ENCODE measurements around the gene PSMA4.
"Not testable (repeated sequence)": the region's sequence is repeated elsewhere in the genome, so short reads cannot be mapped to it uniquely, and the experiment has no call there.

The PSMA4 gene

DNA sequence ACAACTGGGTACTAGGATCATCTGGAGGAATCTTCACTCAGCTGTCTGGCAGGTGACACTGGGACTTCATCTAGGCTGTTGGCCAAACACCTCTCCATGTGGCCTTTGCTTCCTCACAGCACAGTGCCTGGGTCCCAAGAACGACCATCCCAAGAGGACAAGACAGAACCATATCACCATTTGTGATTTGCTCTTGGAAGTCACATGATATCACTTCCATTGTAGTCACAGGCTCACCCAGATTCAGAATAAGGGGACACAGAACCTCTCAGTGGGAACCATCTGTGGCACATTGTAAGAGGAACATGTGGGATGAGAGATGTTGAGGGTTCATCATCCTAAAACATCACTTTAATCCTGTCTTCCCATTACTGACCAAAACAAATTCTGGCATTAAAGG is 1.9 kb upstream of the PSMA4 start:
- DNase-seq (ENCODE audit: low spot score in 2 of 2) (no peak), ATAC-seq (ENCODE audit: low read depth) (no peak)
- no peak overlapping the region for H3K4me3 Mint-ChIP-seq

DNA sequence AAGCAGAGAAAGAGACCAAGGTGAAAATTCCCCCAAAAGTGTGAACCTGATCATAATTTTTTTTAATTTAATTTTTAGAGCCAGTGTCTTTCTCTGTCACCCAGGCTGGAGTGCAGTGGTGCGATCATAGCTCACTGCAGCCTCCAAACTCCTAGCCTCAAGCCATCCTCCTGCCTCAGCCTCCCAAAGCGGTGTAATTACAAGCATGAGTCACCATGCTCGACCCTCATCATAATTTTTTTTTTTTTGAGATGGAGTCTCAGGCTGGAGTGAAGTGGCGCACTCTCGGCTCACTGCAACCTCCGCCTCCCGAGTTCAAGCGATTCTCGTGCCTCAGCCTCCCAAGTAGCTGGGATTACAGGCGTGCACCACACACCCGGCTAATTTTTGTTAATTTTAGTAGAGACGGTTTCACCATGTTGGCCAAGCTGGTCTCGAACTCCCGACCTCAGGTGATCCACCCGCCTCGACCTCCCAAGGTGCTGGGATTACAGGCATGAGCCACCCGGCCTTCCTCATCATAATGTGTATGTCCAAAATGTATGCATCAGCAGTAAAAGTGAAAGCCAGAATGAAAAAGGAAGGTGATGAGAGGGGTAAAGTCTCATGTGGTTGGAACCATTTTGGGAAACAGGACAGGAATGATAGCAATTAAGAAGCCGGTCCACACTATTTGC is 642 bp upstream of the PSMA4 start:
- not testable (repeated sequence) for H3K27me3 Mint-ChIP-seq; H3K36me3 Mint-ChIP-seq; H3K9me3 Mint-ChIP-seq; DNase-seq (ENCODE audit: low spot score in 2 of 2); ATAC-seq (ENCODE audit: low read depth)
- Mint-ChIP-seq H3K27ac (peak overlapping the region; percentile 86), H3K4me3 (peak overlapping the region; percentile 88), H3K4me1 (peaks cover 15% of the 10 kb centered on the region)

More for the DNA sequence above, 1.9 kb upstream of the PSMA4 start:
- Mint-ChIP-seq H3K27me3 (no peaks in the 10 kb centered on the region), H3K36me3 (peaks cover 4% of the 10 kb centered on the region), H3K27ac (no peak overlapping the region), H3K4me1 (peaks cover 15% of the 10 kb centered on the region), H3K9me3 (peaks cover 1% of the 10 kb centered on the region)

GRCh38 chr15:78540871-78541743 is 863 bp downstream of the PSMA4 start:
- Mint-ChIP-seq H3K36me3 (peaks cover 4% of the 10 kb centered on the region), H3K4me1 (peaks cover 15% of the 10 kb centered on the region), H3K9me3 (peaks cover 1% of the 10 kb centered on the region), H3K27me3 (no peaks in the 10 kb centered on the region), H3K4me3 (peak overlapping the region; percentile 88), H3K27ac (peak overlapping the region; percentile 86)
- ATAC-seq (ENCODE audit: low read depth) (no peak), DNase-seq (ENCODE audit: low spot score in 2 of 2) (no peak)

DNA sequence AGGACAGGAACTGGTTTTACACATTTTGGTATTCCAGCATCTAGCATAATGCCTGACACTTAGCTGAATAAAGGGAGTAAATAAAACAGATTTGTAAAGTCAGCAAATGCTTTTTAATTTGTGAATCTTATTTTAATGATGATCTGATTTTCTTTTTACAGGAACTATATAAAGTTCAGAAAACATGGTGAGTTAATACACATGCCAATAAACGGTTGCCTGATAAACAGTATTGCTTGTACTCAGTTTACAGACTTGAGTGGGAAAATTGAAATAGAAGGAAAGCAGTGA is 1.4 kb downstream of the PSMA4 start:
- ATAC-seq (ENCODE audit: low read depth) (no peak), DNase-seq (ENCODE audit: low spot score in 2 of 2) (no peak)
- H3K4me3 Mint-ChIP-seq: peak overlapping the region; percentile 88
- peak overlapping the region; percentile 86 for H3K27ac Mint-ChIP-seq
- H3K4me1 Mint-ChIP-seq: peaks cover 15% of the 10 kb centered on the region
- no peaks in the 10 kb centered on the region for H3K27me3 Mint-ChIP-seq
- H3K36me3 Mint-ChIP-seq: peaks cover 4% of the 10 kb centered on the region
- H3K9me3 Mint-ChIP-seq: peaks cover 1% of the 10 kb centered on the region

GRCh38 chr15:78542647-78543046 is 2.4 kb downstream of the PSMA4 start:
- no peak overlapping the region for H3K4me3 Mint-ChIP-seq
- H3K4me1 Mint-ChIP-seq: peaks cover 15% of the 10 kb centered on the region
- H3K9me3 Mint-ChIP-seq: peaks cover 1% of the 10 kb centered on the region
- peak overlapping the region; percentile 28 for H3K27ac Mint-ChIP-seq
- no peaks in the 10 kb centered on the region for H3K27me3 Mint-ChIP-seq
- H3K36me3 Mint-ChIP-seq: peaks cover 4% of the 10 kb centered on the region
- DNase-seq (ENCODE audit: low spot score in 2 of 2) (no peak), ATAC-seq (ENCODE audit: low read depth) (no peak)

DNA sequence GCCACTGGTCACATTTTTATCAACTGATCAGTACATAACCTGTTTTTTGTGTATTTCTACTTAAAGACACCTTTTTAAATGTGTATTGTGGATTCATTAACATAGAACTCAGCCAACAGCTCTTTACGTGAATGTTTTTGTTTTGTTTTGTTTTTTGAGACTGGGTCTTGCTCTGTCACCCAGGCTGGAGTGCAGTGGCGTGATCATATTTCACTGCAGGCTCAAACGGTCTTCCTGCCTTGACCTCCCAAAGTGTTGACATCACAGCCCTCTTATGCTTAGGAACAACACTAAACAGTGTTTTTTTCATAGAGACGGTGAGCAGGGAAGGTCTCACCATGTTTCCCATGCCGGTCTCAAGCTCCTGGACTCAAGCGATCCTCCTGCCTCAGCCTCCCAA is 9.9 kb downstream of the PSMA4 start:
- H3K4me1 Mint-ChIP-seq: no peaks in the 10 kb centered on the region
- peaks cover 16% of the 10 kb centered on the region for H3K36me3 Mint-ChIP-seq
- H3K4me3 Mint-ChIP-seq: no peak overlapping the region
- DNase-seq (ENCODE audit: low spot score in 2 of 2): no peak
- no peak for ATAC-seq (ENCODE audit: low read depth)
- no peaks in the 10 kb centered on the region for H3K9me3 Mint-ChIP-seq
- no peaks in the 10 kb centered on the region for H3K27me3 Mint-ChIP-seq
- H3K27ac Mint-ChIP-seq: no peak overlapping the region

DNA sequence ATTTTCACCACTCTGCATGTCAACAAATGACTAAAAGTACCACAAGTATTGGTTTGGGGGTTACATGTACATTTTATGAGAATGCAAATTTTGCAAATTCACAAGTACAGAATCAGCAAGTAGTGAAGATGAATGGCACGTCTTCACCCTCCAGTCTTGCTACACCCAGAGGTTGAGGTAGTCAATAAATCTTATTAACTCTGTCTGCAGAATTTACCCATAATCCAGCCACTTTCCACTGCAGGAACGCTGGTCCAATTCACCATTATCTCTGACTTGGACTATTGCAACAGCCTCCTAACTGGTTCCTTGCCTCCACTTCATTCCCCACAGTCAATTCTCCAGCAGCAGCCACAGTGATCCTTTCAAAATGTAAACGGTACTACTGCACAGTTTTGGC is 10.6 kb downstream of the PSMA4 start:
- no peak for DNase-seq (ENCODE audit: low spot score in 2 of 2)
- no peak for ATAC-seq (ENCODE audit: low read depth)
- Mint-ChIP-seq H3K27me3 (no peaks in the 10 kb centered on the region), H3K4me1 (no peaks in the 10 kb centered on the region), H3K27ac (no peak overlapping the region), H3K36me3 (peaks cover 16% of the 10 kb centered on the region), H3K9me3 (no peaks in the 10 kb centered on the region), H3K4me3 (no peak overlapping the region)

DNA sequence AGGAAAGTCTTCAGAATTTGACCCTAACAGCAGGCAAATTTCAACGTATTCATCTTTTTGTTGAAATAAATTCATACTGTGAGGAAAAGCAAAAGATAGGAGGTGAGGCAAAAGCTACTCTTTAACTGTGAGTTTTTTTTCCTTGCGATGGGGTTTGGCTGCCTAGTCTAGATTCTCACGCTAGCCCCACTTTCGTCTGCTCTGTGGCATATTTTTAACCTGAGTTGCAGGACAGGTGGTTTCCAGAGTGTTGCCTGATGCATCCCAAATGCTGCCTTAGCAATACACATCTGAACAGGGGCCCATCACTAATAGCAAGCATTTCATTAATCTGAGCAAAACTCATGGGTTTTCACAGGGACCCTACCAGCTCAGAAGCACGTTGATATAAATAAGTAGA is 11.7 kb downstream of the PSMA4 start:
- DNase-seq (ENCODE audit: low spot score in 2 of 2): no peak
- no peak overlapping the region for H3K4me3 Mint-ChIP-seq
- H3K27me3 Mint-ChIP-seq: no peaks in the 10 kb centered on the region
- H3K4me1 Mint-ChIP-seq: peaks cover 2% of the 10 kb centered on the region
- H3K9me3 Mint-ChIP-seq: no peaks in the 10 kb centered on the region
- H3K27ac Mint-ChIP-seq: no peak overlapping the region
- H3K36me3 Mint-ChIP-seq: peaks cover 16% of the 10 kb centered on the region
- no peak for ATAC-seq (ENCODE audit: low read depth)

DNA sequence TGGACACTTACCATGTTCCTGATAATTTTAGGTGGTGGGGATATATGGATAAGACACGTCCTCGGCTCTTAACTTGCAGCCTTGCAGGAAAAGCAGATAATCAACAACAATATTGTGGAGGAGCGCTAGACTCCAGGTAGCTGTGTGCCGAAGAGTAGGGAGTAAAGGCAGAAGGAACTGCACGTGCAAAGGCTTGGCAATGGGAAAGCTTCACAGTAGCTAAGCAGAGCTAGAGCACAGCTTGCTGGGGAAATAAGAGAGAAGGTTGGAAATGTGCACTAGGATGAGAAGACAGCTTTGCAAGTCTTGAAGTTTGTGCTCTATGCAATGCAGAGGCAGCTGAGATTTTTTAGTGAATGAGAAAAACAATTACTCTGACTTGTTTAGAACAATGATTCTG is 12.4 kb downstream of the PSMA4 start:
- no peak overlapping the region for H3K27ac Mint-ChIP-seq
- no peak overlapping the region for H3K4me3 Mint-ChIP-seq
- DNase-seq (ENCODE audit: low spot score in 2 of 2) (no peak), ATAC-seq (ENCODE audit: low read depth) (no peak)
- H3K4me1 Mint-ChIP-seq: peaks cover 2% of the 10 kb centered on the region
- H3K36me3 Mint-ChIP-seq: peaks cover 16% of the 10 kb centered on the region
- H3K9me3 Mint-ChIP-seq: no peaks in the 10 kb centered on the region
- H3K27me3 Mint-ChIP-seq: peaks cover 1% of the 10 kb centered on the region

- H3K9me3 Mint-ChIP-seq; ATAC-seq (ENCODE audit: low read depth); H3K4me3 Mint-ChIP-seq; H3K27ac Mint-ChIP-seq; H3K4me1 Mint-ChIP-seq; DNase-seq (ENCODE audit: low spot score in 2 of 2); H3K36me3 Mint-ChIP-seq: not testable (repeated sequence)
- H3K27me3 Mint-ChIP-seq: peaks cover 11% of the 10 kb centered on the region
Measured at GRCh38 chr15:78560201-78560600, 20.0 kb downstream of the PSMA4 start.

DNA sequence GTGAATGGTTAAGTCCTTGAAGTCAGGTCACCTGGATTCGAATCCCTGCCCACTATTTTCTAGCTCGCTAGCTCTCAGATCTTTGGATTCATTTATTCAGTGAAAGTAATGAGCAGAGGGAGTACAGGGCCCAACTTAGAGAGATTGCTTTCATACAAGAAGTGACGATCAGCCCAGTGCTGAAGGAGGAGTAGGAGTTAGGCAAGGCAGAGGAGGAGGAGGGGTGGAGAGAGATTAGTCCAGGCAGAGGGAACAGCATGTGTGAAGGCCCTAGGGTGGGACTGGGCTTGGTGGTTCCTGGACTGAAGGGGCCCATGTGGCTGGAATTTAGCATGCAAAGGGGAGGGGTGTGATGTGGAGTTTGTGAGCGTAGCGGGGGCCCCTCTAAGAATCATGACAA is 21.2 kb downstream of the PSMA4 start:
- Mint-ChIP-seq H3K27ac (no peak overlapping the region), H3K27me3 (peaks cover 15% of the 10 kb centered on the region)
- no peak for ATAC-seq (ENCODE audit: low read depth)

DNA sequence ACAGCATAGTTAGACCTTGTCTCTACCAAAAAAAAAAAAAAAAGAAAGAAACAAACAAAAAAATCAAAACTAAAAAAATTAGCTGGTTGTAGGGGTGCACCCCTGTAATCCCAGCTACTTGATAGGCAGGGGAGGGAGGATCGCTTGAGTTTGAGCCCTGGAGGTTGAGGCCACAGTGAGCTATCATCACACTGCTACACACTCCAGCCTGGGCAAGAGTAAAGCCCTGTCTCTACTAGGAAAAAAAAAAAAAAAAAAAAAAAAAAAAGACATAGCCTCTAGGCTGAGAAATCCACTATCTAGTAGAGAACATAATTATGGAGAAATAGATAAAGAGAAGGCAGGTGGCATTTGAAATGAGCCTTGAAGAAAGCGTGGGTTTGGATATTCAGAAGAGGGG is 22.8 kb downstream of the PSMA4 start:
- Mint-ChIP-seq H3K4me3 (no peak overlapping the region), H3K4me1 (peaks cover 19% of the 10 kb centered on the region), H3K9me3 (no peaks in the 10 kb centered on the region), H3K27ac (no peak overlapping the region), H3K27me3 (peaks cover 21% of the 10 kb centered on the region), H3K36me3 (no peaks in the 10 kb centered on the region)
- ATAC-seq (ENCODE audit: low read depth) (no peak), DNase-seq (ENCODE audit: low spot score in 2 of 2) (no peak)

More for the DNA sequence above, 21.2 kb downstream of the PSMA4 start:
- DNase-seq (ENCODE audit: low spot score in 2 of 2): no peak
- Mint-ChIP-seq H3K9me3 (no peaks in the 10 kb centered on the region), H3K36me3 (no peaks in the 10 kb centered on the region), H3K4me3 (no peak overlapping the region), H3K4me1 (peaks cover 12% of the 10 kb centered on the region)

DNA sequence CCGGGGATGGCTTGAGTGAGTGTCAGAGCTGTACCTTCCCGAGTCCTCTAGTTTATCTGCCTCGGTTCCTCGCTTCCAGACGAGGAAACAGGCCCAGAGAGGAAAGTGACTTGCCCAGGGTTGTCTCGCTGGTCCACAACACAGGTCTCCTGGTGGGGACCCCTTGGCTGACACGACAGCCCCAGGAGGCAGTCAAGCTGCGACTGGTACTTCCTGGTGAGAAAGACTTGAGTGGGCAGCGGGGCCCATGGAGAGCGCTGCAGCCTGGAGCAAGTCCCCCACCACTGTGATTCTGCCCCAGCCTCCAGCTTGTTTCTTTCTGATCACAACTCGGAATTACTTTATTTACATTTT is 24.5 kb downstream of the PSMA4 start:
- no peak for ATAC-seq (ENCODE audit: low read depth)
- Mint-ChIP-seq H3K4me1 (peaks cover 19% of the 10 kb centered on the region), H3K9me3 (no peaks in the 10 kb centered on the region), H3K27ac (peak overlapping the region; percentile 74), H3K4me3 (peak overlapping the region; percentile 98), H3K36me3 (no peaks in the 10 kb centered on the region), H3K27me3 (peaks cover 21% of the 10 kb centered on the region)
- DNase-seq (ENCODE audit: low spot score in 2 of 2): peak in 1 of 2 donors; percentile 13

- Mint-ChIP-seq H3K36me3 (no peaks in the 10 kb centered on the region), H3K9me3 (no peaks in the 10 kb centered on the region), H3K27me3 (peaks cover 21% of the 10 kb centered on the region), H3K27ac (peak within 1 kb of the TSS; percentile 74), H3K4me1 (peaks cover 19% of the 10 kb centered on the region), H3K4me3 (peak within 1 kb of the TSS; percentile 98)
- peak; percentile 84 for ATAC-seq (ENCODE audit: low read depth)
- peak; percentile 18 to 54 for DNase-seq (ENCODE audit: low spot score in 2 of 2)
Measured at GRCh38 chr15:78565097-78565950, 25.1 kb downstream of the PSMA4 start, which contains the start of gene CHRNA5. Gene CHRNA5 (plus strand): TSS chr15:78565520. CDS start chr15:78565720, 200 bp downstream.

Measured in memory B cell (primary cell).